SK-N-SH treated with all-trans-retinoic acid at 6 μM for 48 hours (cell line): Measurements from ENCODE around the gene MBTD1.

ENCODE experiments used
- ARNTL ChIP-seq: fragments of 450-650 bp; formaldehyde crosslinking; IDR thresholded peaks from 2 replicates; pipeline ENCODE4 v1.5.0; 2020; ENCODE audit warnings: low read depth, mild to moderate bottlenecking, moderate library complexity, borderline replicate concordance
- ISL1 ChIP-seq: fragments of 250-450 bp; sonication (Bioruptor Pico); IDR thresholded peaks from 2 replicates; pipeline ENCODE4 v2.1.2; 2022; ENCODE audit warnings: mild to moderate bottlenecking, moderate library complexity
- PATZ1 ChIP-seq: fragments of 250-450 bp; sonication (Bioruptor Pico); IDR thresholded peaks from 2 replicates; pipeline ENCODE4 v1.8.0; 2020; ENCODE audit warnings: mild to moderate bottlenecking, moderate library complexity, borderline replicate concordance
- PPARA ChIP-seq: fragments of 250-450 bp; sonication (Bioruptor Pico); IDR thresholded peaks from 2 replicates; pipeline ENCODE4 v1.5.0; 2020; ENCODE audit warnings: mild to moderate bottlenecking, borderline replicate concordance
- RARB ChIP-seq: fragments of 250-450 bp; sonication (Bioruptor Pico); IDR thresholded peaks from 2 replicates; pipeline ENCODE4 v1.8.0; 2021; ENCODE audit warnings: mild to moderate bottlenecking, moderate library complexity
- ZFP3 ChIP-seq: fragments of 250-450 bp; sonication (Bioruptor Pico); IDR thresholded peaks from 2 replicates; pipeline ENCODE4 v1.5.0; 2020; ENCODE audit warnings: mild to moderate bottlenecking, moderate library complexity
- ZFP30 ChIP-seq: fragments of 450-650 bp; formaldehyde crosslinking; IDR thresholded peaks from 2 replicates; pipeline ENCODE4 v1.5.0; 2022; ENCODE audit warnings: mild to moderate bottlenecking, moderate library complexity
- ZNF565 ChIP-seq: fragments of 450-650 bp; formaldehyde crosslinking; conservative IDR thresholded peaks from 2 replicates; pipeline ENCODE4 v1.5.0; 2020; ENCODE audit warnings: low read depth, mild to moderate bottlenecking, moderate library complexity
- TF ChIP-seq, protein P1 (sequence below): fragments of 250-450 bp; sonication (Bioruptor Pico); IDR thresholded peaks from 2 replicates; pipeline ENCODE4 v1.5.0; 2020; ENCODE audit warnings: mild to moderate bottlenecking, moderate library complexity
- TF ChIP-seq, protein P2 (sequence below): fragments of 250-450 bp; sonication (Bioruptor Pico); IDR thresholded peaks from 2 replicates; pipeline ENCODE4 v1.8.0; 2021; ENCODE audit warnings: low read depth, mild to moderate bottlenecking, moderate library complexity, borderline replicate concordance

DNA sequence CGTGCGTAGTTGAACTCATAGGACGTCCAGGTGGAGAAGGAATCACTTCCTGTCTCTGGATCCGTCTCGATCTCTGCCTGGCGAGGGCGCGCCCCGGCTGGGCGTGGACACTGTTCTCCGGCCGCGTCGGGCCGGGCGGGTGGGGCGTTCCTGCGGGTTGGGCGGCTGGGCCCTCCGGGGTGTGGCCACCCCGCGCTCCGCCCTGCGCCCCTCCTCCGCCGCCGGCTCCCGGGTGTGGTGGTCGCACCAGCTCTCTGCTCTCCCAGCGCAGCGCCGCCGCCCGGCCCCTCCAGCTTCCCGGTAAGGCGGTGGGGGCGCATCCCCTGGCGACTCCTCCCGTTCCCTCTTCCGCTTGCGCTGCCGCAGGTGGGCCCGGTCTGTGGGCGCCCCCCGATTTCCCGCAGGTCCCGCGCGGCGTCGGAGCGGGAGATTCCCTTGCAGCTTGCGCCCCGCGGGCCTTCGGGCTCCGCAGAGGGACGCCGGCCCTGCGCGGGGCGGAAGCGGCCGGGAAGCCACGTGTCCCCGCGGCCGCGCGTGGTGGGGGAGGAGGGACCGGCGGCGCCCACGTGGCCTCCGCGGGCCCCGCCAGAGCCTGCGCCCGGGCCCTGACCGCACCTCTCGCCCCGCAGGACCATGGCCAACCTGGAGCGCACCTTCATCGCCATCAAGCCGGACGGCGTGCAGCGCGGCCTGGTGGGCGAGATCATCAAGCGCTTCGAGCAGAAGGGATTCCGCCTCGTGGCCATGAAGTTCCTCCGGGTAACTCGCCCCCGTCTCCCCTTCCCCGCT lies 93.5 kb downstream of the MBTD1 start, which contains the start of gene NME2:
- TF ChIP-seq ISL1 (CRISPR knock-in tag) (no peak), PPARA (CRISPR knock-in tag) (no peak), ZFP3 (CRISPR knock-in tag) (no peak), PATZ1 (CRISPR knock-in tag) (no peak), ZNF565 (CRISPR knock-in tag) (no peak), ARNTL (CRISPR knock-in tag) (no peak), ZFP30 (CRISPR knock-in tag) (0 out of 2 replicates have a peak, but pooled peaks have one; percentile 13), RARB (CRISPR knock-in tag) (no peak)
- TF ChIP-seq, protein P1, sequence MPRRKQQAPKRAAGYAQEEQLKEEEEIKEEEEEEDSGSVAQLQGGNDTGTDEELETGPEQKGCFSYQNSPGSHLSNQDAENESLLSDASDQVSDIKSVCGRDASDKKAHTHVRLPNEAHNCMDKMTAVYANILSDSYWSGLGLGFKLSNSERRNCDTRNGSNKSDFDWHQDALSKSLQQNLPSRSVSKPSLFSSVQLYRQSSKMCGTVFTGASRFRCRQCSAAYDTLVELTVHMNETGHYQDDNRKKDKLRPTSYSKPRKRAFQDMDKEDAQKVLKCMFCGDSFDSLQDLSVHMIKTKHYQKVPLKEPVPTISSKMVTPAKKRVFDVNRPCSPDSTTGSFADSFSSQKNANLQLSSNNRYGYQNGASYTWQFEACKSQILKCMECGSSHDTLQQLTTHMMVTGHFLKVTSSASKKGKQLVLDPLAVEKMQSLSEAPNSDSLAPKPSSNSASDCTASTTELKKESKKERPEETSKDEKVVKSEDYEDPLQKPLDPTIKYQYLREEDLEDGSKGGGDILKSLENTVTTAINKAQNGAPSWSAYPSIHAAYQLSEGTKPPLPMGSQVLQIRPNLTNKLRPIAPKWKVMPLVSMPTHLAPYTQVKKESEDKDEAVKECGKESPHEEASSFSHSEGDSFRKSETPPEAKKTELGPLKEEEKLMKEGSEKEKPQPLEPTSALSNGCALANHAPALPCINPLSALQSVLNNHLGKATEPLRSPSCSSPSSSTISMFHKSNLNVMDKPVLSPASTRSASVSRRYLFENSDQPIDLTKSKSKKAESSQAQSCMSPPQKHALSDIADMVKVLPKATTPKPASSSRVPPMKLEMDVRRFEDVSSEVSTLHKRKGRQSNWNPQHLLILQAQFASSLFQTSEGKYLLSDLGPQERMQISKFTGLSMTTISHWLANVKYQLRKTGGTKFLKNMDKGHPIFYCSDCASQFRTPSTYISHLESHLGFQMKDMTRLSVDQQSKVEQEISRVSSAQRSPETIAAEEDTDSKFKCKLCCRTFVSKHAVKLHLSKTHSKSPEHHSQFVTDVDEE, result 0 out of 2 replicates have a peak, but pooled peaks have one; percentile 65
- TF ChIP-seq, protein P2, sequence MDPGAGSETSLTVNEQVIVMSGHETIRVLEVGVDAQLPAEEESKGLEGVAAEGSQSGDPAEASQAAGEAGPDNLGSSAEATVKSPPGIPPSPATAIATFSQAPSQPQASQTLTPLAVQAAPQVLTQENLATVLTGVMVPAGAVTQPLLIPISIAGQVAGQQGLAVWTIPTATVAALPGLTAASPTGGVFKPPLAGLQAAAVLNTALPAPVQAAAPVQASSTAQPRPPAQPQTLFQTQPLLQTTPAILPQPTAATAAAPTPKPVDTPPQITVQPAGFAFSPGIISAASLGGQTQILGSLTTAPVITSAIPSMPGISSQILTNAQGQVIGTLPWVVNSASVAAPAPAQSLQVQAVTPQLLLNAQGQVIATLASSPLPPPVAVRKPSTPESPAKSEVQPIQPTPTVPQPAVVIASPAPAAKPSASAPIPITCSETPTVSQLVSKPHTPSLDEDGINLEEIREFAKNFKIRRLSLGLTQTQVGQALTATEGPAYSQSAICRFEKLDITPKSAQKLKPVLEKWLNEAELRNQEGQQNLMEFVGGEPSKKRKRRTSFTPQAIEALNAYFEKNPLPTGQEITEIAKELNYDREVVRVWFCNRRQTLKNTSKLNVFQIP (CRISPR knock-in tag), result no peak
